Right ventricle myocardium inferior (tissue), 1 donor: Measurements from ENCODE around the gene RGP1. TPM values are rescaled to one million over a fixed set of nuclear protein-coding genes. Genes with fewer than 3 reads are reported as not detected.
A peak's percentile ranks its signal among the peaks of the same experiment; 100 is the strongest.

Experiments
- ATAC-seq: fragments of 200-7000 bp; cut with Tn5 transposase; one replicate; pipeline ENCODE4 v1.9.1; 2020; ENCODE audit warnings: mild to moderate bottlenecking, moderate library complexity
- DNase-seq: peaks from one replicate; pipeline ENCODE4 v3.0.0; 2021; ENCODE audit errors: missing footprints
- intact Hi-C: fragments of 100-400 bp; cut with DNase I; formaldehyde crosslinking; loops from one replicate; pipeline ENCODE4 v1.11.0; 2022
- total RNA-seq: library from RNA; stranded (reverse); fragmentation: NEBNext Ultra II Directional; extraction: Animal tissue kit (Norgen Biotek cat#: 25700); gene quantifications from one replicate; pipeline ENCODE4 v1.2.1, GENCODE V29; 2021
- donor health status: DM: no; HTN: yes; CAD: no; lungs with severe emphysema.

Gene RGP1
- total RNA-seq, 1 donor from 2014 or later: 29.0 TPM

DNA sequence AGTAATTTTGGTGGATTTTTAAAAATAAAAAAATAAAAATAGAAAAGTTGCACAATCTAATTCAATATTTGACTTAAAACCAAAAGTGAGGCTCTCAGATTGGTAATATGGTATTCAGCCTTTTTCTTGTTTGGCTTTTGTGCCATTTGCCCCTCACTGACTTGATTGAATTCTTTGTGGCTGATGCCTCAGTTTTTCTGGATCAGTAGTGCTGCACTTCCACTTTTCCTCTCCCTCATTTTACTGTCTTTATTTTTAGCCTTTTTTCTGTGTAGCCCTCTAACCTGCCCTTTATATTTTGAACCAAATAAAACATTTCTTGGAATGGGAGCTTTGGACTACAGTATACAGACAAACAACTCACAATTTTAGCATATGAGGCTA lies 8.8 kb downstream of the RGP1 start:
- ATAC-seq (no peak), DNase-seq (no peak)
- intact Hi-C loops: no loop called here

DNA sequence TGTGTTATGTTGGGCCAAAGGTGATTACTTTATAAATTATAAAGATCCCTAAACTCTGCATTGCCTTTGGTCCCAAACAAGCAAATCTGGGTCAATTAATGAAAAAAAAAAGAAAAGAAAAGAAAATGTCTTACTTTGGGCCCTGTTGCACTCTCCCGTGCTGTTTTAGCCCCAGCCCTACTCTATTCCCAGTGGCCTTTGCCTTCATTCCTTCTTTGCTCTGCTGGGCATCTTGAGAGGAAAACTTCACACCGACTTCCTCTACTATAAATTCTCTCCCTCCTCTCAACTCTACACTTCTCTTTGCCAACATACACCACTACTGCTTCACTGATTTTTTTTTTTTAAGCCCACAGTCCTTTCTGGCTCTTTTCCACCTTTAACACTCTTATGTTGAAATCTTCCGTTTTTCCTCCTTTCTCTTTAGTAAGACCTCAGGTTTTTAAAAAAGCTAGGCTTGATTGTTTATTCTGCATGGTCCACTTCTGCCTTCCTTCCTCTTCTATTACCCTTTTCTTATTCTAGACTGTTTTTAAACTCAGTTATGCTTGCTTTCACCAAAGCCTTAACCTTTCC lies 9.5 kb downstream of the RGP1 start:
- intact Hi-C loops: no loop called here
- peak; percentile 4 for ATAC-seq

DNA sequence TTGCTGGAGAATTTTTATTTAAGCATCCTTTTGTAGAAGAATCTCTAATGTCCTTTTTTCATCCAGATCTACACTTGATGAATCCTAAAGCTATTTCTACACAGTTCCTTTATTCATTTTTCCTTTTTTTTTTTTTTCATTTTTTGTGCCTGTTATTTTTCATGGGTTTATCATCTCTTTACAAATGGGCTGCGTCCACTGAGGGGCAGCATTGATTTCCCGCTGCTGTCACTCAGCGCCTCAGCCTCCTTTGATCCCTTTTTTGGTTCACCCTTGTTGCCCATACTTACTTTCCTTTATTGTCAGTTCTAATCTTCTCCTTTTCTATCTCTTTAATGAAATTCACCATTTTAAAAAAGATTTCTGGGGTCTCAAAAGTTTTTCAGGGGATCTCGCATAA lies 10.7 kb downstream of the RGP1 start:
- intact Hi-C loops: no loop called here
- no peak for ATAC-seq
- DNase-seq: no peak

More for the DNA sequence above, 9.5 kb downstream of the RGP1 start:
- DNase-seq: no peak

DNA sequence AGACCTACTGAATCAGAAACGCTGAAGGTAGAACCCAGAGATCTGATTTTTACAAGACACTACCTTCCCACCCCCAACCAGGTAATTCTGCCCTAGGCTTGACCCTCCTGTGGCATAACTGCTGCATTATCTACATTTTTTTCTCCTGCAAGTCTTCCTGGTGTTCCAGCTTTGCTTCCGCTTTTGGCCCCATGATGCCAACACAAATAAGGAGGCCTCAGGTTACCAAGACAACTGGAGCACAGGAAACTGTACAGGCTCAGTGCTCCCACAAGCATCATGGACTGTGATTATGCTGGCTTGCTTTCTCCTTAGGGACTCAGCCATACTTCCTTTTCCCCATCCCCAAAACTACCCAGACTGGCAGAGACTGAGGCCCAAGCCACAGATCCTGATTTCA lies 11.6 kb downstream of the RGP1 start:
- intact Hi-C loops: no loop called here
- no peak for DNase-seq
- ATAC-seq: no peak

DNA sequence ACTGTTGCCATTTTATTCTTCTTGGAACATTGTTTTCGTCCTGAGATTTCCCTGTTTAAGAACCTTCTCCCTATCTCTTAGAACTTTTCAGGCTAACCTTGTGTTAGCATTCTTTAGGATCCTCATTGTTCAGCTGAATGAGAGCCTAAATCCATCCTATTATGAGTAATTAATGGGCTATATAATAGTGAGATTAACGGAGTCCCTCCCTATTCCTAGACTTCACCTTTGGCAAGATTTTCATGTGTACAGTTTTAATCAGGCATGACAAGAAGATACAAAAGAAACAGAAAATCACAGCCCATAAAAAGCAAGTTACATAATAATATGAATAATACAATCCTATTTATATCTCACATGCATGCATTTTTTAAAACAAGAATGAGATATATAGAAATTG lies 14.1 kb downstream of the RGP1 start:
- intact Hi-C loops: no loop called here
- ATAC-seq (no peak), DNase-seq (no peak)

DNA sequence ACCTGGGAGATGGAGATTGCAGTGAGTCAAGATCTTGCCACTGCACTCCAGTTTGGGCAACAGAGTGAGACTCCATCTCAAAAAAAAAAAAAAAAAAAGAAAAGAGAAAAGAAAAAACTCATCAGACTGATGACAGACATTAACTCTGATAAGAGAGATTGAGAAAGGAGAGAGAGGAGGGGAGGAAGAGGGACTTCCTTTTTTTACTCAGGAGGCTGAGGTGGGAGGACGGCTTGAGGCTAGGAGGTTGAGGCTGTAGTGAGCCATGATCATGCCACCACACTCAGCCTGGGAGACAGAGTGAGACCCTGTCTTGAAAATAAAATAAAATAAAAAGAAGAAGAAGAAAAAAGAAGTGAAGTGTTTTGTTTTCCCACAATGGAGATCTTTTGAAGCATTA lies 14.7 kb downstream of the RGP1 start:
- ATAC-seq: no peak
- intact Hi-C loops: no loop called here
- no peak for DNase-seq

DNA sequence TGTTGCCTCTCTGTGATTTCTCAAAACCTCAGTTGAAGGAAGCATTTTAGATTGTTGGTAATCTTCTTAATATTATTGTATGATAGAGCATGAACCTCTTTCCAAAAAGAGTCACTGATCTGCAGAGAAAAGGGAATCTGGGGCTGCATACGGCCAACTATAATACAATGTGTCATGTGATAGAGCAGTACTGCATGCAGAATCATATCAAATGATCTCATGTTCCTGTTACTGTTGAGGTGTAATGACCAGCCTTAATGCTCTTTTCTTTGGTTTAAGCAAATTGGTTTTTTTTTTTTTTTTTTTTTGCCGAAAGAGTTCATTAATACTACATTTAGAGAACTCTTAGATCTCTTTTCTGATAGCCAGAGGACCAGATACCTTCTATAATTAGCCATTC lies 17.9 kb downstream of the RGP1 start:
- no peak for ATAC-seq
- intact Hi-C loops: no loop called here
- no peak for DNase-seq

DNA sequence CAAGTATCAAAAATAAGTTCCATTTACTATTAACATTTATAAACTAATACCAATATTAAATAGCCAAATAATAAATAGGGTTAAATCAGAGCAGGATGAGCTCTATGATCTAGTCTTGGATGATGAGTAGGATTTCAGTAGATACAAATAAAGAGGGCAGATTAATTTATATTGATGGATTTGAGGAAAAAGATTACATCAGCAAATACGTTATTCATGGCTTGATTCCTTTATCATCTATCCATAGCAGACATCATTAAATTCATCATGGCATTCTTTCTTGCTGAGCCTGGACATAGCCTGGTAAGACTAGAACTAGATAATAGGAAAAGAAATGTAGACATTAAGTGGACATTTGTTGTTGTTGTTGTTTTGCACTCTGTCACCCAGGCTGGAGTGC lies 18.4 kb downstream of the RGP1 start:
- intact Hi-C loops: no loop called here
- no peak for DNase-seq
- ATAC-seq: no peak

DNA sequence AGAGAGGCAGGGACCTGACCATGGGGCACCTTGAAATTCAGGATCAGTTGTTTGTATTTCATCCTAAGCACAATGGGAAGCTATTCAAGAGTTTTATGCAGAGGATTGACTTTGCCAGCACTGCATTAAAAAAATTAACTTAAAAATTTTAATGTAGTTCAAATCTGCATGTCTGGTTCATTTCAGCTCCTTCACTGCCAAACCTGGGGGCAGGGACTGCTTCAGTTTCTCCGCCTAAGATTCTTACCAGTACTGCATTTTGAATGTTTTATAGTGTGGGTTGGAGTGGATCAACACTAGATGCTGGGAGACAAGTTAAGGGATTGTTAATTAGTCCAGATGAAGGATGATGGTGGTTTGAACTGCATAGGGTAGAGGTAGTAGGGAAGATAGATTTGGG lies 20.7 kb downstream of the RGP1 start:
- DNase-seq: no peak
- no peak for ATAC-seq
- intact Hi-C loops: no loop called here

DNA sequence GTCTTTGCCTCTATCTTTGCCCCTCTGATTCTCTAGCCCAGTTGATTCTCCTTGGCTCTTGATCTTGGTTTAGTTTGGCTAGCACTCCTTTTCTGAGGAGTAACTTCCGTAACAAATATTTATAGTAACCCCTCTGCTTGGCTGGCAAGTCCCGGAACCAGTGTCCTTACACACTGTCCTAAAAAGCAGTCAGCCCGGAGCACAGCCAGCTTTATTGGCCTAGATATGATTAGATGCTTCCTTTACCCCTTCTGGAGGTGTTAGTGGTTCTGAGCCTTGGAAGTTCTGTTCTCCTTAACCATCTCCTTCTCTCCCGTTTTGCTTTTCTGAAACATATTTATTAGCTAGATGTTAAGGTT lies 22.0 kb downstream of the RGP1 start:
- ATAC-seq (peak; percentile 87), DNase-seq (no peak)
- intact Hi-C loops: no loop called here

DNA sequence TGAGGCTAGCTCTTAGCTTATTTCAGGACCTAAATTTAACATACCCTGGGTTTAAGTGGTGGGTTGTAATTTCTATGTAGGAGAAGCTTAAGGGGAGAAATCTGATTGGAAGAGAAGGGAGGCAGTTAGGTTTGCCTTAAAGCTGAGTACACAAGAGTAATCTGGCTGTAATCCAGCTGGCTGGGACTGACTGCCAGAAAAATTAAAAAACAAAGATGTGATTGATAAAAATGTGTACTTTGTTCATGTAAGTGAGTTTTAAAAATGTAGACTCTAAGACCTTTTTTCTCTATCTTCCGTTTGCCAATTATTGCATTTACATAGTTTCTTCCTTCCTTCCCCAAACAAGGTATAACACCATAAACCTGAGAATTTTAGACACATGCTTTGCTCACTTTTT lies 22.4 kb downstream of the RGP1 start:
- intact Hi-C loops: no loop called here
- no peak for DNase-seq

DNA sequence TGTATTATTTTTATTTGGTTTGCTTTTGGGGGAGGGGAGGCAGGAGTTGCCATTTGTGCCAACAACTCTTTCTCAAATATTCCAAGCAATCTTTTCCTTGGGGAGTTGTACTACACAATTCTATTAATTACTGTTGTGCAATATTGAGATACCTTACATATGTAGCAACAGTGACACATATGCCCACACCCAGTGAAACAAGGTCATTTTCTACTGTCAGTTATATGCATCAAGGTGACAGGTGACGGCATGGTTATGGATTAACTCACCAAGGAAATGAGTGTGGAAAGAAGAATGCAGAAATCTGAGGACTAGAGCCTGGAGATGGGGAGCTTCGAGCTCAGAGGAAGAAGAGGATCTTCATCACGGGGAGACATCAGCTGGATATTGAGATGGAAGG lies 22.9 kb downstream of the RGP1 start:
- DNase-seq (no peak), ATAC-seq (no peak)
- intact Hi-C loops: no loop called here

More for the DNA sequence above, 22.4 kb downstream of the RGP1 start:
- no peak for ATAC-seq

DNA sequence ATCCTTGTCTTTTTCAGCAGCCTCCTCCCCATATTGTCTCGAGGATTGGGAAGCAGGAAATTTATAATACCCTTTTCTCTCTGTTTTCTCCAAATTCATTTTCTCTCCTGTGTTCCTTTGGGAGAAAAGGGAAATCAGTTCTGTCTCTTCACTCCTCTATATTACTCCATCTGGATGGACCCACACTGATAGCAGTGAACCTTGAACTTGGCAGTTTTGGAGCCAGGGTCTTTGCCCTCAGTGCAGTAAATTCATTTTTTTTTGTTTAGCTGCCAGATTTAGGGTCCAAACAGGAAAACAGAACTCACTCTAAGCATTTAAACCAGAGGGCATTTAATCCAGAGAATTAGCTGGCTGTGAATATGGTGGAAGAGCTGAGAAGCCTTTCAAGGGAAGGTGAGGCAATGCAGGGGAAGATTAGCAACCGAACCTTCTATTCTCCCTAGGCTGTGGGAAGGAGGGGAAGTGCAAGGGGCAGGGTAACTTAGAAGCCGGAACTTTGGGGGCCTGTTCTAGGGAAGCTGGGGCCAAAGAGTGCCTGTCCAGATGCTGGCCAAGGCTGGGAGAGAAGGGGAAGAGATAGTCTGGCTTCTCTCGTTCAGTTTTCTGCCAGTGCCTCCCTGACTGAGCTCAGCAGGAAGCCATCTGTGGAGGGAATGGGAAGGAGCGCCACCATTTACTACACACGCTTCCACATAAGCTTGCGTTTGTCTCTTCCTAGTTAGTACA lies 26.0 kb downstream of the RGP1 start:
- DNase-seq: no peak
- peak; percentile 64 for ATAC-seq
- intact Hi-C loops: no loop called here

DNA sequence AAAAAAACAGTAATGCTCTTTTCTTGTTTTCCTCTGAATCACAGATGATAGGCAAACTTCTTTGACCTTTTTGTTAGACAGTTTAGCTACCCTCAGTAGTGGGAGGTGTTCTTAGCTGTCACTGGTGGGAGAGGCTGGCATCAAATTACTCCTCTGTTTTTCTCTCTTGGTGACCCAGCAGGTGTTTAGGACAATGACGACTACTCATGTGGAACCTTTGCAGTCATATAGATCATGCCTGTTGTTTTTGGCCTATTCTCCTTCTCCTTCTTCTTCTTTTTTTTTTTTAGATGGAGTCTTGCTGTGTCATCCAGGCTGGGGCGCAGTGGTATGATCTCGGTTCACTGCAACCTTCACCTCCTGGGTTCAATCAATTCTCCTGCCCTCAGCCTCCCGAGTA lies 26.9 kb downstream of the RGP1 start:
- no peak for DNase-seq
- intact Hi-C loops: no loop called here
- ATAC-seq: no peak

DNA sequence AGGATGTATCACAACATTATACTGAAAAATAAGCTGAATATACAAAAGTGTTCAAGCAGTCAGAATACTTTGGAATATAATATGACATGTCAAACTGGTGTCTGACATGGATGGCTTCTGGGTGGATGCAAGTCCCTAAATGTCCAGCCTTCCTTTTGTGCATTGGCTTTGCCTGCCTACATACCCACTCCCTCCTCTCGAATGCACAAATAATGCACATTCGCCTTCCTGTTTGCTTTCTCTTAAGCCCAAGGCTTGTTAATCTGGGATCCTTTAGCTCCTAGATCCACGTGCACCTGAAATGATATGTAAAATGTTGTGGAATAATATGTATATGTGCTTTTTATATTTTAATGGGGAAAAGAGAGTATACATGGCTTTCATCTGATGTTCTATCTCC lies 29.4 kb downstream of the RGP1 start:
- DNase-seq: no peak
- no peak for ATAC-seq
- intact Hi-C loops: no loop called here

DNA sequence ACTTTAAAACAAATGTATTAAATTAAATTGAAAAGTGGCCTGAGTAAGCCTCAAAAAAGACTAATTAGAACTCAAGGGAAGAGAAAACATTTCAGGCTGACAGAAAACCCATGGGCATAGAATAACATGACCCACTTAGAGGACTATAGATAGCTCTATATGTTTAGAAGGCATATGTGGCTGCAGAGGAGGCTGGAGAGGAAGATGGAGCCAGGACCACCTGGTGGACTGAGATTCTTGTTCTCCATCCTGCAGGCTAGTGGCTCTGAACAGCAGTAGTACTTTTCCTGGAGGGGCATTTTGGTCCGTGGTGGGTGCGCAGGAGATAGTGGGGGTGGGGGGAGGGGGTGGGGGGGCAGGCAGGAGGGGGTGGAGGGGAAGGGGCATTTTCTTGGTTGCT lies 32.0 kb downstream of the RGP1 start:
- no peak for DNase-seq
- intact Hi-C loops: no loop called here

DNA sequence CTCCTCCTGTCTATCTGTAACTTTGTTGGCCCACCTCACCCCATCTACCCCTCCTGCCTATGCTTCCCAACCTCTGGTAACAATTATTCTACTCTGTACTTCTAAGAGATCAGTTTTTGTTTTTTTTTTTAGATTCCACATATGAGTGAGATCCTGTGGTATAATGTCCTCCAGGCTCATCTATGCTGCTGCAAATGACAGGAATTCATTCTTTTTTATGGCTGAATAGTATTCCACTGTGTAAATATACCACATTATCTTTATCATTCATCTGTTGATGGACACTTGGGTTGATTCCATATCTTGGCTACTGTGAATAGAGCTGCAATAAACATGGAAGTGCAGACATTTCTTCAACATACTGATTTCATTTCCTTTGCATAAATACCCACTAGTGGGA lies 34.3 kb downstream of the RGP1 start:
- intact Hi-C loops: no loop called here
- ATAC-seq: no peak
- no peak for DNase-seq

More for the DNA sequence above, 32.0 kb downstream of the RGP1 start:
- no peak for ATAC-seq

DNA sequence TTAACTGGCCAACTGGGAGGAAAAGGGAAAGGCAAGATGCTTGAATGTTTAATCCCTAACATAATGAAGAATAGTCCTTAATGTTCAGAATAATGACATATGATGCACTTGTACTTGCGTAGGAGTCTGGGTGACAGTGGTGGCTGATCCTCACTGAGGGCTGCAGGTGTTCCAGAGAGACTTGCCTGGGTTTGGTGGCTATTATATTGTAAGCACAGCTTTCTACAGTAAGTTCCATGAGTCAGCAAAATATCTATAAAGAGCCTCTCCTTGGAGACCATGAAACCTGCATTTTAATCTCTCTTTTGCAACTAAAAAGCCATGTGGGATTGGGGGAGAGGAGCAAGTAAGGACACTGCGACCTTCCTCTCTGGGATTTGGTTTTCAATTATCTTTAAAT lies 40.5 kb downstream of the RGP1 start:
- no peak for ATAC-seq
- intact Hi-C loops: no loop called here

DNA sequence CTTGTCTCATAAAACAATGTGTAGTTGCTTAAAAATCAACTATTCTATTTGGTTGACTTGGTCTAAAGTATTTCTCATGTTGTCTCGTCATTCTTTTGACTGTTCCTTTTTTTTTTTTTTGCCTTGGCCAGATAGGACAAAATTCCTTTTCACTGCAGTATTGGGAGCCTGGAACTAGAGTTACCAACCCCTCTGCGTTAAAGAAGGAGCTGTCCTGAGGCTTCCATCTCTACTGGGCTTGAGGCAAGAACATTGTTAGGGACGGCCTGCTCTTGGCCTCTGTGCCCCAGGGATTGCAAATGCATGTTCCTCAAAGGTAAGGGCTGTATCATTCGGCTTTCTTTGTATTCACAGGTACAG lies 40.9 kb downstream of the RGP1 start:
- DNase-seq: no peak
- intact Hi-C loops: loop anchor here (1.0 to 5.0 kb wide), 4 partner anchors 23 to 232 kb away; partner anchors contain the start of gene SPAG8
- no peak for ATAC-seq

More for the DNA sequence above, 40.5 kb downstream of the RGP1 start:
- DNase-seq: no peak

DNA sequence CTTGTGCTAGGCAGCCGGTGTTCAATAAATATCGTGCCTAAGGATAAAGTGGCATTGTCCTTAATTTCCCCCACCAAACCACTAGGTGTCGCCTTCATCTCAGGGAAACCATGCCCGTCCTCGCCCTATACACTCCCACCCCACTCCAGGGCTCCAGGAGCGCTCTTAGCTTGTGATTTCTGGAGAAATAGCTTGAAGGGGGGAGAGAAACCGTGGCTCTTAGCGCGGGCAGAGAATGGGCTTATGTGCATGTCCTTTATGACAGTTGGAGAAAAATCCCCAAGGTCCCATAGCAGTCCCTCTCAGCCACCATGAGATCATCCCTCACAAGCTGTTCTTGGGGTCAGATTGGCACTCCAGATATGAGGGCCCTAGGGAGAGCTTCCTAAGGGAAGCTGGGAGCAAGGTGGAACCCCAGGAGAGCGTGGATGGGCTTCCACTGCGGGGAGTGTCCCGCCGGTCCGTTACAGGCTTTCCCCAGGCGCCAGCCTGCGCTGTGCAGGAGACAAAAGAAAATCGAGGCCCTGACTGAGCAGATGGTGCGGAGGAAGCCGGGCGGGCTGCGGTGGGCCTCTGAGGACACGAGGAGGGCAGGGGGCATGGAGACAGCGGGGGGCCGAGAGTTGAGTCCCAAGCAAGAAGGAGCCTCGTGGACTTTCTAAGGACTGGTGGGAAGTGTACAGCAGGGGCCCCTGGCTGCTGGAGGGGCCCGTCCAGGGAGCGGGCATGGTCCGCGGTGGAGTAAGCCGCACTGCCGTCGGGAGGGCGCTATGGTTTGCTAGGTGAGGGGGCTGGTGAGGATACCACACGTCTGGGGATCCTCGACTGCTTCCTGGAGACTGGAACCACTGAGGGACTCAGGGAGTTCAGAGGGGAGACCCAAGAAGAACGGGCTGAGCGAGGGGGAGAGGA lies 41.6 kb downstream of the RGP1 start:
- peak; percentile 77 for DNase-seq
- peak; percentile 90 for ATAC-seq
- intact Hi-C loops: loop anchor here (1.0 to 5.0 kb wide), 4 partner anchors 22 to 232 kb away; partner anchors contain the start of gene SPAG8
